ENCODE results near the gene CIB4.

CIB4 gene

DNA sequence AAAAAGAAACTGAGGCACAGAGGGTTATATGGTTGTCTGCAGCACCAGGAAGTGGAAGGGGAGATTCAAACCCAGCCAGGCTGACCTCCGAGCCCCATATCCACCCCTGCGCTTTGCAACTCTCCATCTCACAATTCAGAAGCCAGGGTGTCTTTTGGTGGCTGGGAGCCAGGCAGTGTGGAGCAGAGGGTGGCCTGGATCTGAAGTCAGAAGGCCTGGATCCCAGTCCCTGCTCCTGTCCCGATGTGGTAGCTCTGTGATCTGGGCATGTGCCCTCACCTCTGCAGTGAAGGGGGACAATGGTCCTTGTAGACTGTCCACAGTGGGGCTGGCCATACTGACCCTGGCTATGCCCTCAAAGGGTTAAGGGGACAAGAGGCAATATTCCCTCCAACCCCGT is 57.0 kb downstream of the CIB4 start:
- no peak for DNase-seq (ENCODE audit: extremely low read depth, low read depth)
- TF ChIP-seq, protein P1, sequence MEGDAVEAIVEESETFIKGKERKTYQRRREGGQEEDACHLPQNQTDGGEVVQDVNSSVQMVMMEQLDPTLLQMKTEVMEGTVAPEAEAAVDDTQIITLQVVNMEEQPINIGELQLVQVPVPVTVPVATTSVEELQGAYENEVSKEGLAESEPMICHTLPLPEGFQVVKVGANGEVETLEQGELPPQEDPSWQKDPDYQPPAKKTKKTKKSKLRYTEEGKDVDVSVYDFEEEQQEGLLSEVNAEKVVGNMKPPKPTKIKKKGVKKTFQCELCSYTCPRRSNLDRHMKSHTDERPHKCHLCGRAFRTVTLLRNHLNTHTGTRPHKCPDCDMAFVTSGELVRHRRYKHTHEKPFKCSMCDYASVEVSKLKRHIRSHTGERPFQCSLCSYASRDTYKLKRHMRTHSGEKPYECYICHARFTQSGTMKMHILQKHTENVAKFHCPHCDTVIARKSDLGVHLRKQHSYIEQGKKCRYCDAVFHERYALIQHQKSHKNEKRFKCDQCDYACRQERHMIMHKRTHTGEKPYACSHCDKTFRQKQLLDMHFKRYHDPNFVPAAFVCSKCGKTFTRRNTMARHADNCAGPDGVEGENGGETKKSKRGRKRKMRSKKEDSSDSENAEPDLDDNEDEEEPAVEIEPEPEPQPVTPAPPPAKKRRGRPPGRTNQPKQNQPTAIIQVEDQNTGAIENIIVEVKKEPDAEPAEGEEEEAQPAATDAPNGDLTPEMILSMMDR (IDR thresholded peaks at IDR 0.05; ENCODE audit: low read depth, low read length), result no peak

DNA sequence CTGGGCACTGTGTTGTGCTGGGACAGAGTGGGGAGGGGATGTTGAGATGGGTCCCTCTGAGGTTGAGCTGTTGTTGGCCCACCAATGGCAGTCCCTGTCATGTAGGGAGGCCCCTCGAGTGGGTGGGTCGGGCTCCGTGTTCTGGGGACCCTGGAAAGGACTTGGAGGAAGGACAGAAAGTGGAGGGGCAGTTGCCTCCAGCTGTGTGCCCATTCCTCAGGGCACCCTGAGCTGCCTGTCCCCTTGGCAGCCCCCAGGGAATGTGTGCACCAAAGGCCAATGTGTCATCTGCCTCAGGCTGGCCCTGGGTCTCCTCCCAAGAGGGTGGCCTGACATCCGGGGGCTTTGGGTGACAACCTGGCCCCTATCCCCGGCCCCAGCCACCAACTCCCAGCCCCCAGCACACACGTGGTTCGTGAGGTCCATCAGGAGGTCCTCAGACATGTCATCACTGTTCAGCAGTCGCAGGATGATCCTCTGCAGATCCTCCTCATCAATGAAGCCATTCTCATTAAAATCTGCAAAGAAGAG is 57.7 kb downstream of the CIB4 start:
- TF ChIP-seq, protein P1 (IDR thresholded peaks at IDR 0.05; ENCODE audit: low read depth, low read length), result no peak

DNA sequence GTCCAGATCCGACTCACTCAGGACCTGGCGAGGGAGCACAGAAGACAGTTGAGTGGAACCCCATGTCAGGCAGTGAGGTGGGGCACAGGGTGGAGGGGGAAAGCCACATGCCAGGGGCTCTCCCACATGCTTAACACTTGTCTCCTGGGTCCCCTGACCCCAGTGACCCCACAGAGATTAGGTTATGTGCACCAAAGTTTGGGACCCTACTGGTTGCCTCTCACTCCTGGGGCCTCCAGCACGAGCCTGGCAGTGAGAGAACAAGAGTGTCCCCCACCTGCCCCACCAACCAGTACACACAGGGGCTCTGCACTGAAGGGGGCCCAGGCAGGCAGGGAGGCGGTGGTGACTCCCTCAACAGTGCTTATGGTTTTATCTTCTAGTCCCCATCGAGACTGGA is 58.3 kb downstream of the CIB4 start:
- TF ChIP-seq, protein P1 (IDR thresholded peaks at IDR 0.05; ENCODE audit: low read depth, low read length), result no peak
- no peak for DNase-seq (ENCODE audit: extremely low read depth, low read depth)

More for the DNA sequence above, 57.7 kb downstream of the CIB4 start:
- DNase-seq (ENCODE audit: extremely low read depth, low read depth), result no peak

DNA sequence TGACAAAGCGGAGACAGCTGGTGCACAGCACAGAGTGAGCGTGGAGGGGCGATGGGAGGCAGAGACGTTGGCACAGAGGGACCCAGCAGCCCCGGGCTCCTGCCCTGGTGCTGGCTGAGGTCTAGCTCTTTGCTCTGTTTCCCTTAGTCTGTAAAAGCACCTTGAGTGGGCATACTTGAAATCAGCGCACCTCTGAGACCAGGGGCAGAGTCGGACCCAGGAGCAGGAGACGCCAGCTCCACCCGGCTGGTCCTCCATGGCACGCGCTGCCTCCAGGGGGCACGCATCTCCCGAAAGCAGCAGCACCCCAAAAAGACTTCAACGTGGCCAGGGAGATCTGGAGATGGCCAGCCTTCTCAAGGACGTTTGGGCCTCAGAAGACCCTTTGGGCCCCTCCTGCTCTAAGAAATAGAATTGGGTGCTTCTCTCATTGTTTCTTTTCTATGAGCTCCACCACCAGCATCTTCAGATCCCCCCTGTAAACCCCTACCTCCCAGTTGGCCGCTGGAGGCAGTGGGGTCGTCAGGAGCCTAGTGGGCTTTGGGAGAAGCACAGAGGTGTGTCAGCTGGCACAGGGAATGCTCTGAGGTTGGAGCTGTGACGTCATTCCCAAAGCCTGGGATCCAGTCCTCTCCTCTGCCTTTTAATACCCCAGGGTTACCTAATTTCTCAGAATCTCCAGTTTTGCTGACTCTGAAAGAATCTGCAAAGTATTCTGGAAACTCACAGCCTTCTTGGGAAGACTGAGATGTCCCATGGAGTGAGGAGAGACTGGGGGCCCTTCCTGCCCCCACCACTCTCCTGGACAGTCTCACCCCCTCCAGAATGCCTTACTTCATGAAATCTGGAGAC is 58.9 kb downstream of the CIB4 start:
- TF ChIP-seq, protein P1 (IDR thresholded peaks at IDR 0.05; ENCODE audit: low read depth, low read length), result no peak
- no peak for DNase-seq (ENCODE audit: extremely low read depth, low read depth)

DNA sequence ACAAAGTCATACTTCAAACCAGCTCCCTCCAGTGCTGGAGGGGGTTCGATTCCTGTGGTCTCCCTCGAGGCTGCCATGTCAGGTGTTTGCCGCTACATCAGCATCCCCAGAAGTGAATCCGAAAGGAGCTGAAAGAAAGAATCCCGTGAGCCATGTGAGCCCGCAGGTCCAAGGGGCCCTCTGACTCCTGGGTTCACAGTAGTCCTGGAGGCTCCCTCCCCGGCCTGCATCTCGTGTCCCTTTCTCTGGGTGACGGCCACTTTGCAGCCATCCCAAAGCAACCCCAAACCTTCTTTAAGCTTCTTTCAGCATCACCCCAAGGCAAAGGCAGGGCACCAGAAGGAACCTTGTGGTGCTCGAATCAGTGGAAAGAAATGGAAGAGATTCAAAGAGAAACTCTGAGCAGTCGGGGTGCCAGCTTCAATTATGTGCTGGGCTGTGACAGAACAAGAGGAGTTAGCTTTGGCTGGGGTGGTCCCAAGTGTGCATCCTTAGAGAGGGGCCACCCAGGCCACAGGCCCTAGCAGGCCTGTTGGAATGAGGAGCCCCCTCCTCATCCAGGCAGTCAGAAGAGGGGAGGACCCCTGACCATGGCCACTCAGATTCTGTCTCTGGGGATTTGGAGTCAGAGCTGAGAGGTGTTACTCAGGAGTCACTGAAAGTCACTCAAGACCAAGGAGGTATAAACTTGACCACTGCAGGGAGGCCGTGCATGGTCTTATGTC is 59.7 kb downstream of the CIB4 start:
- DNase-seq (ENCODE audit: extremely low read depth, low read depth), result no peak
- TF ChIP-seq, protein P1 (IDR thresholded peaks at IDR 0.05; ENCODE audit: low read depth, low read length), result no peak

DNA sequence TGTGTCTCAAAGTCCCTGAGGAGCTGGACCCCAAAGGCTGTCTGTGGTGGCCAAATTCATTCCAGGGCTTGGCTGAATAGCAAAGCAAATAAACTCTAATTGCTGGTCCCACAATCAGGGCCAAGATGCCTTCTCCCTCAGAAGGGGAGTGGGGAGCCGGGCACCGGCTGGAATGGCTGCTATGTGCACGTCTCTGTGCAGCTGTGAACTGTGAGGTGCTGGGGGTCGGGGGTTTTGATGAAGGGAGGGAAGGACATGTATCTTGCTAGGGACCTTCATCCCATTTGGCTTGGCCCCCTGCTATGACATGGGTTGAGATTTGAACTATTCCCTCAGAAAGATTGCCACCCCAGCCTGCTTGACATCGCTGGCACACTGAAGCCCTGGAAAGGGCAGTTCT is 60.4 kb downstream of the CIB4 start:
- DNase-seq (ENCODE audit: extremely low read depth, low read depth), result no peak
- TF ChIP-seq, protein P1 (IDR thresholded peaks at IDR 0.05; ENCODE audit: low read depth, low read length), result no peak

DNA sequence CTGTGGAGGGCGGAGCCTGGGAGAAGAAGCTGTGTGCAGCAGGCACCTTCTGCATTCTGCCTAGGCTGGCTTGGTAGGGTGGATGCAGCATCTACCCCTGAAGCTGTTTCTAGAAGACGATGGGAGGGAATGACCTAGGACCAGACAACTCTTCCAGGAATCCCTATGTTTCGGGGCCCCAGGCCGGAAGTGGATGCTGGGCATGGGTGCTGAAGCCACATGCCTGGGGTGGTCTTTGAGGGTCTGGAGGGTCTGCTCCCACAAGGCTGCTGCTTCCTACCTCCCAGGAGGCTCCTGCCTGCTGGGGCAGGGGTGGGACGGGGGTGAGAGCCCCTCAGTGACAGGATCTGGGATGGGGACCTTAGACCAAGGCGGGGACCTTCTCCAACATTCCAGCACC is 61.0 kb downstream of the CIB4 start:
- TF ChIP-seq, protein P1 (IDR thresholded peaks at IDR 0.05; ENCODE audit: low read depth, low read length), result no peak
- no peak for DNase-seq (ENCODE audit: extremely low read depth, low read depth)
